HG03457 (cell line): ENCODE results near the gene CISTR.
"Not testable (repeated sequence)": the region's sequence is repeated elsewhere in the genome, so short reads cannot be mapped to it uniquely, and the experiment has no call there.

Experiments
- ATAC-seq: cut with Tn5 transposase; IDR thresholded peaks from one replicate; pipeline ENCODE4 v1.9.1; 2021; ENCODE audit warnings: moderate number of reproducible peaks; ENCODE audit not compliant: unreplicated experiment

Gene CISTR

DNA sequence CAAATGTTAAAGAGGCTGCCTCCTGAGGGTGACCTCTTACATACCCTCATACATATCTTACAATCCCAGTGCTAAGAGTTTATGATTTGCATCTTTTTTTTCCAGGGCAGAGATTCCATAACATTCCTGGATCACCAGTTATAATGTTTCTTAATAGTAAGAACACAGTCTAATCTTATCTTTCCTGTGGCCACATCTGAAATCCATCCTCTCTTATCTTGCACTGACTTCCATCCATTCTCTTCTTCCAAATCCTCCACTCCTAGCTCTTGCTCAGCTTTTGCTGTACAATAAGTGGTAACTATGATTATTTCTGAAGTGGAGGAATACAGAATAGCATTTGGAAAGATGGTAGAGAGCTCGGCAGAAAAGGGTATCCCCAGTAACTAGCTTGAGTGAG lies 30.8 kb downstream of the CISTR start:
- ATAC-seq: no peak

GRCh38 chr12:53719649-53720048 lies 32.1 kb downstream of the CISTR start:
- ATAC-seq: no peak

GRCh38 chr12:53718567-53718966 lies 33.2 kb downstream of the CISTR start:
- ATAC-seq: not testable (repeated sequence)

DNA sequence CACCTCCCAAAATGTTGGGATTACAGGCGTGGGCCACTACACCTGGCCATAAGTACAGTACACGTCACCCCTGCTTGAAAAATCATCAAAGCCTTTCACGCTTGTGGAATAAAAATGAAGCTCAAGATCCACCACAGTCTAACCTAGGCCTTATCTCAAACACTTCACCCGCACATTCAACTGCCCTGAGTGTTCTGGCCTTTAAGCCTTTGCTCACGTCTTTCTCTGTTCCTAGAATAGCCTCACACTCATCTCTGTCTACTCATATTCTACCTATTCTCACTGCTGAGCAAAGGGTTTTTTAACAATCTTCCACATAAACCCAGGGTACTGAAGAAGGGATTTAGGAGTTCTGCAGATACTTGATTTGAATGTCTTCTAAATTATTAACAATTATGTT lies 34.5 kb downstream of the CISTR start:
- no peak for ATAC-seq

DNA sequence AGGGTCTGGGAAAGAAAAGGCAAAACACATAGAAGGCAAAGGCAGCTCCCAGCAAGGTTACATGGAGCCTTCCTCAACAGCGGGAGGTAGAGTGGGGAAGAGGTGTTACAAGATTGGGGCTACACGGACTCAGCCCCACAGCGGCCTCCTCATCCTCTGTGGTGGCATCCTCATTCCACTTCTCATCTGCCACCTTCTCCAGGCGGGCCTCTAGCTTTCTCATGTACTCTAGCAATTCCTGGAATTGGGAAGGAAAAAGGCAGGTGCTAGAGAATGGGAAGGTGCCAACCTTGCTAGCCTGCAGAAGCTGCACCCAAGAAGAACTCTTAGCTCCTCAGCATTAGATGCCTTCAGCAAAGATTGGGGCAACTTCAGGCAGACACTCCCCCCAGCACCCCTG lies 37.8 kb downstream of the CISTR start:
- ATAC-seq: no peak

GRCh38 chr12:53713516-53713915 lies 38.3 kb downstream of the CISTR start:
- no peak for ATAC-seq

DNA sequence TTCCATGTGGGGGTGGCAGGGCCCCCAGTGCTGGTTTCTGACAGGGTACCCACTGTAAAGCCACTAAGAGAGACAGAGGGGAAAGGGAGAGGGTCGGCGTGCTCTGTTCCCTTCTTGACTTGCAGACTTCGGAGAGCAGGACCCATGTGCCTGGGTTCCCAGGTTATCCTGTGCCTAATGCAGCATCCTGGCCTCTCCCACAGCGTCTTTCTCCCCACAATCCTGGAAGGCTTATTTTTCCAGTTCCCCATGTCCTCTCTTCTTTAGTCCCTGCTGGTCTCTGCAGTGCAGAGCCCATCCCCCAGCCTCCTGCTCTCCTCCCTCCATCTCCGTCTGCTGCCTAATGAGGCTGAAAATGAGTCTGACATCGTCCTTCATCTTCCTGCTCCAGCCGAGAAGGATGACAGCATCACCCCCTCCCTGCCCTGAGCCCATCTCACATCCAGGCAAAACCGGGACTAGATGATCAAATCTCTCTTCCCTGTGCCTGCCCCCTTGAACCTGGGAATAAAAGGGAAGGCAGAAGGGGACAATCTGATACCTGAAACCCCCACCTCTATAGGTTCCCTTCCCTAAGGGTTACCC lies 39.6 kb downstream of the CISTR start:
- ATAC-seq: no peak

GRCh38 chr12:53710091-53710490 lies 41.7 kb downstream of the CISTR start:
- ATAC-seq: no peak

GRCh38 chr12:53709671-53710070 lies 42.1 kb downstream of the CISTR start:
- ATAC-seq: no peak

DNA sequence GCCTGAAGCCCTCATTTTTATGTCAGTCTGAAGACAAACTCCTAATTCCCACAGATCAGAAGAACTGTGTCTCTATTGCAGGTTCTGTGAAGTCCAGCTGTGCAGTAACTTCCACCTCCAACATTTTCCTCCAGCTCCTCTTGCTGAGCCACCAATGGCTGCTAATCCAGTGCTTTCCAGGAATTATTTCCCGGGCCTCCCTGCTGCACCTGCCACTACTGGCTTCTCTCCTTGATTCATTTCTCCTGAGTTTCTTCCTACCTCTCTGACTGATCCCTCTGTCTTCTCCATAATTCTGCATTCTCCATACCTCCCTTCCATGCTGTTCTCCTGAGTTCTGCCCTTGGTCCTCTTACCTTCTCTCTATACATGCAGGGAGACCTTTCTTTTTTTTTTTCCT lies 45.7 kb downstream of the CISTR start:
- ATAC-seq: no peak

- ATAC-seq: no peak
Observed at GRCh38 chr12:53703756-53704155, 48.0 kb downstream of the CISTR start.

GRCh38 chr12:53701518-53702264 lies 50.1 kb downstream of the CISTR start:
- ATAC-seq: no peak

DNA sequence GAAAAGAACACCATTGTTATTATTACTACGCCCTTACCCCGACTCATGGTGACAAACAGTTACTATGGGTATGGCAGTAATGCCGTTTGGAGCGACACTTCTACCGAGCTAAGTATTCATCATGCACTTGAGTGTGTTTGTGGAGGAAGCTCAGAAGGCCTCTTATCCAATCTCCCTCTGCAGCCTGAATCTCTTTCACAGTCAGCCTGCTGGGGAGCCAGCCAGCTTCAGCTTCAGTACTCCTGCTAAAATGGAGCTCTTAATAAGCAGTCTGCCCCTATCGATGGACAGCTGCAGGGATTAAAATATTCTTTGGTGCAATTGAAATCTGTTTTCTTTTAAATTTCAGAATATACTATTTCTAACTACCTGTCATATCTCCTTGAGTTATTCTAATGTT lies 51.2 kb downstream of the CISTR start:
- no peak for ATAC-seq

GRCh38 chr12:53699678-53700025 lies 52.1 kb downstream of the CISTR start:
- ATAC-seq: no peak

DNA sequence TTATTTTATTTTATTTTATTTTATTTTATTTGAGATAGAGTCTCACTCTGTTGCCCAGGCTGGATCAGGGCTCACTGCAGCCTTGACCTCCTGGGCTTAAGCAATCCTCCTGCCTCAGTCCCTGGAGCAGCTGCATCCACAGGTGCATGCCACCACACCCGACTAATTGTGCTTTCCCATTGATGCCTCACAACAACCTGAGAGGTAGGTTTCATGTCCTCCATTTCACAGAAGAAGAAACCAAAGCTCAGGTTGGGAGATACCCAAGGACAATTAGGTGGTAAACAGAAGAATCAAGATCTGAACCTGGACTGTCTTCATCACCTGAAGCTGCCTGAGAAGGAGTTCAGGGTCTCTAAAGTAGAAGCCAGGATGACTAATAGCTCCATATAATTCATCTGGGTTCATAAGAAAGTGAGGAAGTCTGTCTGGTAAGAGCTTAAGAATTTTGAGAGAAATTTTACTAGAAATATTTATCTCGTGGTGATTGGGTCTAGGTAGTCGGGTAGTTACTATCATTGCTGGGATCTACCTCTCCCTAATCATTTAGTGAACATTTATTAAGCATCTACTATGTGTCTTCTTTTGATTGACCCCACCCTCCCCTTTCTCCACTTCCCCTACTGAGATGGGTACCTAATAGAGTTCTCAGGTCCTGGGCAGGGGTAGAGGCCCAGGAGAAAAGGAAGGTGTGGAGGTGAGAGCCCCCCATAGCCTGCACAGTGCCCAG lies 52.7 kb downstream of the CISTR start:
- no peak for ATAC-seq

GRCh38 chr12:53696655-53697331 lies 55.0 kb downstream of the CISTR start:
- ATAC-seq: no peak
